Thoracic aorta (tissue), 2 donors: ENCODE data around the gene CSKMT. TPM values are rescaled to one million over a fixed set of nuclear protein-coding genes. Genes with fewer than 3 reads are reported as not detected.

Experiments
- ATAC-seq: fragments of 150-250 bp; one replicate; pipeline ENCODE4 v1.8.0; 2017; ENCODE audit warnings: low read depth; ENCODE audit not compliant: insufficient number of reproducible peaks, low FRiP score
- DNase-seq: peaks from one replicate; pipeline ENCODE4 v3.0.0-alpha.2; 2020; ENCODE audit warnings: low spot score
- H3K27ac ChIP-seq, 2 donors: fragments of 200-600 bp; sonication (generic); 1 replicate in 1 of 2; 2 replicates in 1 of 2; pipeline ENCODE4 v1.5.1; 2016; ENCODE audit warnings: mild to moderate bottlenecking in 2 of 2, moderate library complexity in 2 of 2
- H3K27me3 ChIP-seq: fragments of 200-600 bp; sonication (generic); replicated peaks from 2 replicates; pipeline ENCODE4 v1.6.0; 2016; ENCODE audit warnings: mild to moderate bottlenecking; ENCODE audit not compliant: insufficient read depth
- H3K36me3 ChIP-seq: fragments of 200-600 bp; sonication (generic); one replicate; pipeline ENCODE4 v1.5.1; 2016
- H3K4me1 ChIP-seq, 2 donors: fragments of 200-600 bp; sonication (generic); 1 replicate in 1 of 2; 2 replicates in 1 of 2; pipeline versions ENCODE4 v1.5.1 to v1.6.0; 2016; ENCODE audit warnings: low read depth in 2 of 2, mild to moderate bottlenecking in 1 of 2; ENCODE audit not compliant: control insufficient read depth in 1 of 2
- H3K4me3 ChIP-seq: fragments of 200-600 bp; sonication (generic); 2 replicates; pipeline ENCODE4 v1.5.1; 2016; ENCODE audit warnings: mild to moderate bottlenecking
- H3K9me3 ChIP-seq: fragments of 200-600 bp; sonication (generic); 2 replicates; pipeline ENCODE4 v1.5.1; 2016
- CTCF ChIP-seq: fragments of 200-600 bp; sonication (generic); IDR thresholded peaks from one replicate; pipeline ENCODE4 v1.5.1; 2019; ENCODE audit warnings: antibody characterized with exemption
- total RNA-seq, 2 donors: library from RNA; depleted of rRNA; stranded (reverse); fragments of >200 nt; gene quantifications; one replicate each; pipeline versions ENCODE4 v1.1.0 to v1.2.3, GENCODE V29; 2016

CSKMT gene
- total RNA-seq, 2 donors from 2014 or later = 1.5 to 2.9 TPM

GRCh38 chr11:62656796-62657429, 8.2 kb upstream of the CSKMT start:
- no peak for DNase-seq
- peaks cover 5 to 8% of the 10 kb centered on the region in 2 donors for H3K4me1 ChIP-seq
- H3K27ac ChIP-seq = no peak overlapping the region
- no peak for ATAC-seq
- H3K27me3 ChIP-seq = no peaks in the 10 kb centered on the region
- no peak overlapping the region for H3K4me3 ChIP-seq
- H3K9me3 ChIP-seq = no peaks in the 10 kb centered on the region
- TF ChIP-seq CTCF = no peak
- H3K36me3 ChIP-seq = no peaks in the 10 kb centered on the region

GRCh38 chr11:62664405-62665074, 572 bp upstream of the CSKMT start:
- Histone ChIP-seq H3K9me3 (no peaks in the 10 kb centered on the region), H3K4me3 (peak overlapping the region; percentile 72), H3K4me1 (peaks cover 21 to 33% of the 10 kb centered on the region in 2 donors), H3K27me3 (no peaks in the 10 kb centered on the region), H3K36me3 (peaks cover 9% of the 10 kb centered on the region), H3K27ac (peak overlapping the region; percentile 86 to 90)
- ATAC-seq (peak; percentile 5), DNase-seq (no peak)
- TF ChIP-seq CTCF = no peak

GRCh38 chr11:62665599-62666258, 617 bp downstream of the CSKMT start:
- H3K36me3 ChIP-seq = peaks cover 9% of the 10 kb centered on the region
- peak overlapping the region; percentile 72 for H3K4me3 ChIP-seq
- H3K27ac ChIP-seq = peak overlapping the region; percentile 86 to 90
- peaks cover 27 to 41% of the 10 kb centered on the region in 2 donors for H3K4me1 ChIP-seq
- no peak for DNase-seq
- H3K9me3 ChIP-seq = no peaks in the 10 kb centered on the region
- H3K27me3 ChIP-seq = no peaks in the 10 kb centered on the region
- TF ChIP-seq CTCF = no peak
- peak; percentile 28 for ATAC-seq

DNA sequence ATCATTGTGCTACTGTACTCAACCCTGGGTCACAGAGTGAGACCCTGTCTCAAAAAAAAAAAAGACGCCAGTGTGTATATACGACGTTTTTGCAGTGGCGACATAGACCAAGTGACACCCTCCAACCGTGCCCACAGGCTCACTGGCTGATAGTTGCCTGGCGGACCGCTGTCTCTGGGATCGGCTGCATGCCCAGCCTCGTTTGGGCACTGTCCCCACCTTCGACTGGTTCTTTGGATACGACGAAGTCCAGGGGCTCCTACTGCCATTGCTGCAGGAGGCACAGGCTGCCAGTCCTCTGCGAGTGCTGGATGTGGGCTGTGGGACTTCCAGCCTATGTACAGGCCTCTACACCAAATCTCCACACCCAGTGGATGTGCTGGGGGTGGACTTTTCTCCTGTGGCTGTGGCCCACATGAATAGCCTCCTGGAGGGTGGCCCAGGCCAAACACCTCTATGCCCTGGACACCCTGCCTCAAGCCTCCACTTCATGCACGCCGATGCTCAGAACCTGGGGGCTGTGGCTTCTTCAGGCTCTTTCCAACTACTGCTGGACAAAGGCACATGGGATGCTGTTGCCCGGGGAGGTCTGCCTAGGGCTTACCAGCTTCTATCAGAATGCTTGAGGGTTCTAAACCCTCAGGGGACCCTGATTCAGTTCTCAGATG, 1.3 kb downstream of the CSKMT start:
- peaks cover 30 to 45% of the 10 kb centered on the region in 2 donors for H3K4me1 ChIP-seq
- no peak for ATAC-seq
- H3K27me3 ChIP-seq = no peaks in the 10 kb centered on the region

More for the DNA sequence above, 1.3 kb downstream of the CSKMT start:
- no peak for DNase-seq
- Histone ChIP-seq H3K36me3 (peaks cover 9% of the 10 kb centered on the region), H3K27ac (peak overlapping the region; percentile 86 to 90), H3K4me3 (peak overlapping the region; percentile 72), H3K9me3 (no peaks in the 10 kb centered on the region)
- no peak for TF ChIP-seq CTCF
